Testis (tissue), 2 donors: ENCODE results near the gene MYBPC1.

ENCODE experiments used
- POLR2A ChIP-seq: fragments of 450-650 bp; IDR thresholded peaks from one replicate; pipeline ENCODE4 v1.6.1; 2017; ENCODE audit warnings: antibody characterized with exemption, mild to moderate bottlenecking, moderate library complexity
- TF ChIP-seq, protein P1 (sequence below), 3 experiments: fragments of 450-650 bp in 2 of 3; fragments of 200-600 bp in 1 of 3; sonication (generic) in 1 of 3; IDR thresholded peaks; one replicate each; pipeline ENCODE4 v1.5.1; 2016 to 2019; ENCODE audit warnings: antibody characterized with exemption in 3 of 3, mild to moderate bottlenecking in 2 of 3, moderate library complexity in 1 of 3

DNA sequence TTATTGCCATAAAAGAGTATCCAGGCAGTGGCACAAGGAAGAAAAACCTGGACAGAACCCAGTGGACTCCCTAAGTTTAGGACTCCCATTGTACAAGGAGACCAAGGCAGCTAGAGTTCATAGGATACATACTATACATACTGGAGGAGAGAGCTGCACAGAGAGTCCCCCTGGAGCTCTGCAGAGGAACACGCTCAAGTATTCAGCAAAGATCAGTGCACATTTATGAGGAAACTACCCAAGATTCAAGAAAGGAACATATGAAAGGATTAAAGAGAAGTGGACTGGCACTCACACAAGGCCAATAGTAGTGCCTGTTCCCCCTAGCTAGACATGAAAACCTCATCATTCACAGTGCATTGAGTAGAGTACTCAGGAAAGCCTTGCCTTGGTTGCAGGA, 59.7 kb downstream of the MYBPC1 start:
- TF ChIP-seq POLR2A = no peak
- TF ChIP-seq, protein P1, sequence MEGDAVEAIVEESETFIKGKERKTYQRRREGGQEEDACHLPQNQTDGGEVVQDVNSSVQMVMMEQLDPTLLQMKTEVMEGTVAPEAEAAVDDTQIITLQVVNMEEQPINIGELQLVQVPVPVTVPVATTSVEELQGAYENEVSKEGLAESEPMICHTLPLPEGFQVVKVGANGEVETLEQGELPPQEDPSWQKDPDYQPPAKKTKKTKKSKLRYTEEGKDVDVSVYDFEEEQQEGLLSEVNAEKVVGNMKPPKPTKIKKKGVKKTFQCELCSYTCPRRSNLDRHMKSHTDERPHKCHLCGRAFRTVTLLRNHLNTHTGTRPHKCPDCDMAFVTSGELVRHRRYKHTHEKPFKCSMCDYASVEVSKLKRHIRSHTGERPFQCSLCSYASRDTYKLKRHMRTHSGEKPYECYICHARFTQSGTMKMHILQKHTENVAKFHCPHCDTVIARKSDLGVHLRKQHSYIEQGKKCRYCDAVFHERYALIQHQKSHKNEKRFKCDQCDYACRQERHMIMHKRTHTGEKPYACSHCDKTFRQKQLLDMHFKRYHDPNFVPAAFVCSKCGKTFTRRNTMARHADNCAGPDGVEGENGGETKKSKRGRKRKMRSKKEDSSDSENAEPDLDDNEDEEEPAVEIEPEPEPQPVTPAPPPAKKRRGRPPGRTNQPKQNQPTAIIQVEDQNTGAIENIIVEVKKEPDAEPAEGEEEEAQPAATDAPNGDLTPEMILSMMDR (IDR thresholded peaks at IDR 0.05) = no peak
